ENCODE results near the gene SPTBN4.

GRCh38 chr19:40605216-40605971, 138.6 kb downstream of the SPTBN4 start:
- TF ChIP-seq CTCF (IDR thresholded peaks at IDR 0.05) (peak in 4 of 6 experiments; percentile 17 to 54 (median 32)), POLR2A (IDR thresholded peaks at IDR 0.05) (peak; percentile 84 to 85)

Measured in Peyer's patch (tissue), 4 donors.